IMR-90 (cell line): ENCODE data around the gene DYNLT5. TPM values are rescaled to one million over a fixed set of nuclear protein-coding genes. Genes with fewer than 3 reads are reported as not detected.

ENCODE experiments used
- ATAC-seq: fragments of 200-7000 bp; cut with Tn5 transposase; 2 replicates; pipeline ENCODE4 v1.9.1; 2020; ENCODE audit warnings: low read depth, mild to moderate bottlenecking, moderate library complexity
- BruUV-seq: library from RNA; stranded (reverse); fragments of 400-500 nt; replicated peaks from 2 replicates; lab custom pipeline; 2021; lab: Mats Ljungman, UMichigan
- CTCF ChIA-PET: fragments of 300-600 bp; formaldehyde crosslinking; extraction: SDS; loops from one replicate; lab custom pipeline; 2021; ENCODE audit warnings: antibody characterized with exemption; lab: Yijun Ruan, JAX
- POLR2A ChIA-PET: fragments of 300-600 bp; sonication (Branson Sonifier 250); formaldehyde crosslinking; loops from one replicate; lab custom pipeline; 2022; ENCODE audit warnings: antibody characterized with exemption; ENCODE audit not compliant: unreplicated experiment; lab: Charles Lee
- DNase-seq: peaks from one replicate; pipeline ENCODE4 v3.0.0; 2013
- H2AFZ ChIP-seq: replicated peaks from 2 replicates; pipeline ENCODE3; 2013; ENCODE audit warnings: low read length, mild to moderate bottlenecking; ENCODE audit not compliant: poor library complexity
- H2AK5ac ChIP-seq: 2 replicates; pipeline ENCODE4 v1.6.1; 2013; ENCODE audit warnings: low read depth, low read length, inconsistent platforms
- H2AK9ac ChIP-seq: replicated peaks from 2 replicates; pipeline ENCODE3; 2013; ENCODE audit warnings: mild to moderate bottlenecking, low read depth, low read length, moderate library complexity; ENCODE audit not compliant: poor library complexity
- H2BK120ac ChIP-seq: 2 replicates; pipeline ENCODE4 v1.6.1; 2013; ENCODE audit warnings: low read depth, low read length, inconsistent platforms
- H2BK15ac ChIP-seq: 3 replicates; pipeline ENCODE4 v1.6.1; 2013; ENCODE audit warnings: low read depth, low read length, inconsistent platforms
- H2BK20ac ChIP-seq: 2 replicates; pipeline ENCODE4 v1.6.1; 2013; ENCODE audit warnings: low read depth, mild to moderate bottlenecking, inconsistent platforms, low read length, moderate library complexity
- H2BK5ac ChIP-seq: 2 replicates; pipeline ENCODE4 v1.6.1; 2013; ENCODE audit warnings: mild to moderate bottlenecking, low read depth, low read length, inconsistent platforms; ENCODE audit not compliant: poor library complexity, severe bottlenecking
- H3K14ac ChIP-seq: replicated peaks from 2 replicates; pipeline ENCODE4 v1.6.1; 2013; ENCODE audit warnings: low read depth, low read length, inconsistent platforms
- H3K18ac ChIP-seq: 2 replicates; pipeline ENCODE4 v1.6.1; 2013; ENCODE audit warnings: low read depth, low read length, control low read depth
- H3K23ac ChIP-seq: 2 replicates; pipeline ENCODE4 v1.6.1; 2013; ENCODE audit warnings: low read depth, low read length, inconsistent platforms
- H3K27ac ChIP-seq: 2 replicates; pipeline ENCODE4 v1.5.1; 2013; ENCODE audit warnings: mild to moderate bottlenecking, control low read depth, low read length; ENCODE audit not compliant: insufficient read depth
- H3K27me3 ChIP-seq: 2 replicates; pipeline ENCODE4 v1.6.1; 2013; ENCODE audit warnings: low read length; ENCODE audit not compliant: control insufficient read depth, insufficient read depth
- H3K36me3 ChIP-seq: 2 replicates; pipeline ENCODE4 v1.6.1; 2013; ENCODE audit warnings: low read length, mixed read lengths; ENCODE audit not compliant: control insufficient read depth, insufficient read depth
- H3K4ac ChIP-seq: 2 replicates; pipeline ENCODE4 v1.6.1; 2013; ENCODE audit warnings: low read depth, low read length, inconsistent platforms
- H3K4me1 ChIP-seq: 2 replicates; pipeline ENCODE4 v1.6.1; 2013; ENCODE audit warnings: low read length, mixed read lengths; ENCODE audit not compliant: control insufficient read depth, insufficient read depth
- H3K4me2 ChIP-seq: 2 replicates; pipeline ENCODE4 v1.6.1; 2013; ENCODE audit warnings: low read depth, mild to moderate bottlenecking, control low read depth, low read length, moderate library complexity
- H3K4me3 ChIP-seq: 2 replicates; pipeline ENCODE4 v1.5.1; 2013; ENCODE audit warnings: low read depth, mild to moderate bottlenecking, control low read depth, low read length, moderate library complexity; ENCODE audit not compliant: insufficient read depth
- H3K56ac ChIP-seq: 2 replicates; pipeline ENCODE4 v1.6.1; 2013; ENCODE audit warnings: low read length, inconsistent platforms; ENCODE audit not compliant: insufficient read depth; ENCODE audit errors: extremely low read depth
- H3K79me1 ChIP-seq, 2 experiments: 2 replicates each; pipeline ENCODE4 v1.6.1; 2013; ENCODE audit warnings: low read length in 2 of 2, inconsistent platforms in 1 of 2, low read depth in 1 of 2
- H3K9ac ChIP-seq: 2 replicates; pipeline ENCODE4 v1.6.1; 2013; ENCODE audit warnings: low read depth, low read length, control low read depth
- H3K9me1 ChIP-seq: 2 replicates; pipeline ENCODE4 v1.6.1; 2013; ENCODE audit warnings: low read length, inconsistent platforms; ENCODE audit not compliant: insufficient read depth
- H3K9me3 ChIP-seq: 2 replicates; pipeline ENCODE4 v1.6.1; 2013; ENCODE audit warnings: low read length; ENCODE audit not compliant: control insufficient read depth, insufficient read depth
- H4K20me1 ChIP-seq: 2 replicates; pipeline ENCODE4 v1.6.1; 2013; ENCODE audit warnings: low read length, inconsistent platforms; ENCODE audit not compliant: insufficient read depth
- H4K5ac ChIP-seq: 2 replicates; pipeline ENCODE4 v1.6.1; 2013; ENCODE audit warnings: mild to moderate bottlenecking, low read depth, low read length, control low read depth
- H4K8ac ChIP-seq, 2 experiments: 2 replicates each; pipeline ENCODE4 v1.6.1; 2013; ENCODE audit warnings: low read depth in 2 of 2, low read length in 2 of 2, control low read depth in 1 of 2, inconsistent platforms in 1 of 2
- H4K91ac ChIP-seq: 2 replicates; pipeline ENCODE4 v1.6.1; 2013; ENCODE audit warnings: low read depth, low read length, inconsistent platforms; ENCODE audit not compliant: insufficient read depth
- CHD1 ChIP-seq: IDR thresholded peaks from 2 replicates; pipeline ENCODE4 v1.6.1; 2012; ENCODE audit warnings: low read depth, low read length, improper control_type of control experiment
- CTCF ChIP-seq: conservative IDR thresholded peaks from 2 replicates; pipeline ENCODE4 v1.5.1; 2012; ENCODE audit warnings: mild to moderate bottlenecking, low read depth, low read length, improper control_type of control experiment
- MAFK ChIP-seq: IDR thresholded peaks from 2 replicates; pipeline ENCODE4 v1.6.1; 2012; ENCODE audit warnings: low read depth, low read length, improper control_type of control experiment
- RAD21 ChIP-seq: IDR thresholded peaks from 2 replicates; pipeline ENCODE4 v1.6.1; 2012; ENCODE audit warnings: low read length, improper control_type of control experiment
- WGBS, 2 experiments: methylation state at CpG; one replicate each; pipeline versions ENCODE4 v1.1.5 to v1.1.7; 2013; ENCODE audit warnings: missing lambda C conversion rate in 2 of 2; ENCODE audit not compliant: insufficient read length in 1 of 2; ENCODE audit errors: extremely low coverage in 2 of 2; 5-methylcytosine and 5-hydroxymethylcytosine counted together
- dilution Hi-C: fragments of 300-500 bp; cut with HindIII; formaldehyde crosslinking; loops from one replicate; pipeline ENCODE4 v1.14.3; 2018; ENCODE audit warnings: low sequenced_read_pairs; ENCODE audit not compliant: unreplicated experiment
- in situ Hi-C: fragments of 300-500 bp; cut with MboI; formaldehyde crosslinking; loops from 3 replicates; pipeline ENCODE4 v1.14.3; 2019; ENCODE audit warnings: low sequenced_read_pairs, inconsistent platforms, mixed read lengths
- intact Hi-C: fragments of 100-400 bp; cut with micrococcal nuclease; formaldehyde crosslinking; loops from 2 replicates; pipeline ENCODE4 v1.10.0; 2022
- polyA plus RNA-seq, 3 experiments: library from polyadenylated mRNA; depleted of rRNA; stranded (reverse); fragments of >200 nt; gene quantifications; 2 replicates each; pipeline ENCODE4 v1.2.3, GENCODE V29; 2012; ENCODE audit warnings: low replicate concordance in 1 of 3
- total RNA-seq: library from RNA; depleted of rRNA; stranded (reverse); fragments of >200 nt; gene quantifications from 2 replicates; pipeline ENCODE4 v1.2.3, GENCODE V29; 2012

Gene DYNLT5
- total and polyA plus RNA-seq, 2 of the 4 experiments (the other 2 are of a cell fraction): 0.12 to 0.18 TPM

- Histone ChIP-seq H3K4me2 (no peak overlapping the region), H3K23ac (no peak overlapping the region), H2BK5ac (no peak overlapping the region), H3K27me3 (no peaks in the 10 kb centered on the region), H3K9me3 (no peaks in the 10 kb centered on the region), H3K4me1 (no peaks in the 10 kb centered on the region), H3K56ac (no peak overlapping the region), H3K9me1 (peaks cover 4% of the 10 kb centered on the region), H2BK20ac (no peak overlapping the region), H3K36me3 (peaks cover 4% of the 10 kb centered on the region), H4K5ac (no peak overlapping the region), H3K27ac (no peak overlapping the region), H3K4me3 (no peak overlapping the region), H4K20me1 (0 out of 2 replicates have a peak, but pooled peaks cover under 1% of the 10 kb centered on the region), H3K18ac (no peak overlapping the region), H2AK9ac (no peak overlapping the region), H3K14ac (no peak overlapping the region), H4K91ac (no peak overlapping the region), H4K8ac (no peak overlapping the region), H3K9ac (no peak overlapping the region), H3K79me1 (no peaks in the 10 kb centered on the region; a peak in 1 of 4 replicates), H3K4ac (no peak overlapping the region), H2BK120ac (no peak overlapping the region), H2AFZ (no peak overlapping the region), H2AK5ac (no peak overlapping the region), H2BK15ac (no peak overlapping the region)
- intact Hi-C loops (no loop called here), dilution Hi-C loops (no loop called here), in situ Hi-C loops (loop anchor here (25.0 kb wide), 1 partner anchor 742 kb away; no protein-coding TSS in a partner anchor)
- DNase-seq: no peak
- ChIA-PET CTCF (no interaction called here), POLR2A (no interaction called here)
- ATAC-seq: no peak
- 88% methylated on average over 1 of the region's 4 CpGs; no CpG with 5 or more reads in 1 of the 2 experiments for WGBS, 2 experiments
- TF ChIP-seq CTCF (no peak), CHD1 (no peak), RAD21 (no peak), MAFK (no peak)
- BruUV-seq: no TSS peak
Observed at GRCh38 chr1:66704177-66704875, 47.9 kb upstream of the DYNLT5 start.
